HG02943 (cell line): ENCODE data around the gene FAAH.

Experiments
- ATAC-seq: cut with Tn5 transposase; IDR thresholded peaks from one replicate; pipeline ENCODE4 v1.9.1; 2021; ENCODE audit warnings: mild to moderate bottlenecking, low read depth, moderate library complexity; ENCODE audit not compliant: unreplicated experiment

FAAH gene

DNA sequence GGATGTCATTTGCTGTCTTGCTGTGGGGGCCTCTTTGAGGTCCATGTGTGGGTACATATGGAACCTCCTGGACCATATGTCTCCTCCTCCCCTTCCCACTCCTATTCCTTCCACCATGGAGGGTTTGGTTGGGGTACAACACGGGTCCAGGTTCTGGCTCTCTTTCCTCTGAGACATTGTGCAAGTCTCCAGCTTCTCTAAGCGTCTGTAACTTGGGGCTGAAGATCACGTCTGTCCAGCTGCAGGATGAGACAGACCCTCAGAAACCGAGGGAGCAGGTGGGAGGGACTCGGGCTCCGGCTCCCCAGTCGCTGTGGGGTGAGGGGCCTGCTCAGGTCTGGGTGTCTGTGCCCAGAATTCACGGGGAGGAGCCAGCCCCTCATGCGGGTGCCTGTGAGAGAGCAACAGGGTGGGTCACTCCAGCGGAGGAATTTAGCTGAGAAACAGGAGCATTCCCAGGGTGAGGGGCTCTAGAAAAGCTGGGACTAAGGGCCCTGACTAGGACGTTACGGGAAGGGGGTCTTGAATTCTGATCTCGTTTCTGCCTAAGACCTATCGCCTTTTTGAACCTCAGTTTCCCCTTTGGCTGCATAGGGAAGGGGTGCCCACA, 53.5 kb downstream of the FAAH start:
- ATAC-seq: no peak

DNA sequence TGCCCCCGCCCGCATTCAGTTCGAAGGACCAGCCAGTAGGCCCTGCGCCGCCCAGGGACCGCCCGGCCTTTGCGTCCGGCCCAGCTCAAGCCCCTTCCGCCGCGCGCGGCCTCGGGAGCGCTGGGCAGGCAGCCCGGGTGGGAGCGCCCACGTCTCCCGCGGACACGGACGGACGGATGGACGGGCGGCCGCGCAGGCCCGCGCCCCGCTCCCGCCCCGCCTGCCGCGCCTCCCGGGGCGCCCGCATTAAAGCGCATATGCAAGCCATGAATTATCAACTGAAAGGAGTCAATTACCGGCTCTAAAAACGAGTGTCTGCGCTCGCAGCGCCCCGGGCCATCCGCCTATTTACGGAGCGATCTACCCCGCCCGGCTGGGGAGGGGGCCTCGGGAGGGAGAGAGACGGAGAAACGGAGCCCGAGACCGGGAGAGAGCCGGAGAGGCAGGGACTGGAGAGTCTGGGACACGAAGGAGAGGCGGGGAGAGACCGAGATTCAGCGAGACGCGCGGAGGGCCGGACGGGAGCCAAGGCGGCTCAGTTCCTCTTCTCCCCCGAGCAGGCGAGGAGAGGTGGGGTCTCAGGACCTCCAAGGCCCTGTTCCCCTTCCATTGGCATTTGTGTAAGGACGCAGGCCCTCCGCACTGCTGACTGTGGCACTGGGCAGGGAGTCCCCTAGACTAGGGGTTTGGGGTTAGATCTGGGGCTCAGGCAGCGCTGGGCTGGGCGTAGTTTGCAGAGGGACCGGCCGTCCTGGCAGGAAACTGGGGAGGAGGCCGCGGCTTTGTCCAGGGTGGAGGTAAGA, 54.2 kb downstream of the FAAH start:
- no peak for ATAC-seq

DNA sequence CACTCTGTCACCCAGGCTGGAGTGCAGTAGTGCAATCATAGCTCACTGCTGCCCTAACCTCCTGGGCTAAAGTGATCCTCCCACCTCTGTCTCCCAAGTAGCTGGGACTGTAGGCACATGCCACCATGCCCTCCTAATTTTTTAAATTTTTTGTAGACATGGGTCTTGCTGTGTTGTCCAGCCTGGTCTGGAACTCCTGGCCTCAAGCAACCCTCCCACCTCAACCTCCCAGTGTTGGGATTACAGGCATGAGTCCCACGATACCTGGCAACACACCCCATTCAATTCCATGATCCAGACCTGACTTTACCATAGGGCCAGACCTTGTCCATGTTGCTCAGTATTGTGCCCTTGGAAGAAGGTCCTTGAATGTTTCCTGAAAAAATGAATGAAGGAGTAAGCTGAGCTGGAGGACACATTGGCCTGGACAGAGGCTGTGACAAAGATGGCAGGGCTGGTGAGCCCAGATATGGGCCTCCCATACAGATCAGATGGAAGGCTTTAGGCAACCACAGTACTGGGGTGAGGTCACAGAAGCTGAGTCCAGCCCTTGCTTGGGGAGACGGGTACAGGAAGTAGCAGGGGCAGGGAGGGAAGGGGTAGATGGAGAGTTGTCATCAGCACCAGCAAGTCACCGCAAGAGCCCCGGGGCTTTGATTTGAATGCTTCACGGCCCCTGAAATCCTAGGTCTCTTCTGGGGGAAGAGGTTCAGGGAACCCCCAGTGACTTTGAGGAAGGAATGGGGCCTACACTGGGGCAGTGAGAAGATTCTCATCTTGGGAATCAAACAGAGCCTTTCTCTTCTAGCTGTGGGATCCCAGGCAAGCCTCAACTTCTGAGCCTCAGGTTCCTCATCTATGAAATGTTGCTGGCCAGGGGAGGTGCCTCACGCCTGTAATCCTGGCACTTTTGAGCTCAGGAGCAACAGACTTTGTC, 55.4 kb downstream of the FAAH start:
- ATAC-seq: no peak

DNA sequence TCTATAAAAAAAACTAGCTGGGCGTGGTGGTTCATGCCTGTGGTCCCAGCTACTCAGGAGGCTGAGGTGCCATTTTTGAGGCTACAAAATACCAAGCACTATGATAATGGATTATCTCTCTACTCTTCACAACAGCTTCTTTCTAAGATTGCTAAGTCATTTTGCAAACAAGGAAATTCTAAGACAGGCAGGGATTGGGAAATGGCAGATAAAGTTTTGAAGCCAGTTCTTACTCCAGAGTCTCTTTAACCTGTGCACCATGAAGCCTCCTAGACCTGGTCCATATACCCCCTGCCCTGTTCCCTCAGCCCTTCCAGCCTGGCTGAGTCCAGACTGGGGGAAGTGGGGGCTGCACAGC, 56.0 kb downstream of the FAAH start:
- ATAC-seq: no peak

DNA sequence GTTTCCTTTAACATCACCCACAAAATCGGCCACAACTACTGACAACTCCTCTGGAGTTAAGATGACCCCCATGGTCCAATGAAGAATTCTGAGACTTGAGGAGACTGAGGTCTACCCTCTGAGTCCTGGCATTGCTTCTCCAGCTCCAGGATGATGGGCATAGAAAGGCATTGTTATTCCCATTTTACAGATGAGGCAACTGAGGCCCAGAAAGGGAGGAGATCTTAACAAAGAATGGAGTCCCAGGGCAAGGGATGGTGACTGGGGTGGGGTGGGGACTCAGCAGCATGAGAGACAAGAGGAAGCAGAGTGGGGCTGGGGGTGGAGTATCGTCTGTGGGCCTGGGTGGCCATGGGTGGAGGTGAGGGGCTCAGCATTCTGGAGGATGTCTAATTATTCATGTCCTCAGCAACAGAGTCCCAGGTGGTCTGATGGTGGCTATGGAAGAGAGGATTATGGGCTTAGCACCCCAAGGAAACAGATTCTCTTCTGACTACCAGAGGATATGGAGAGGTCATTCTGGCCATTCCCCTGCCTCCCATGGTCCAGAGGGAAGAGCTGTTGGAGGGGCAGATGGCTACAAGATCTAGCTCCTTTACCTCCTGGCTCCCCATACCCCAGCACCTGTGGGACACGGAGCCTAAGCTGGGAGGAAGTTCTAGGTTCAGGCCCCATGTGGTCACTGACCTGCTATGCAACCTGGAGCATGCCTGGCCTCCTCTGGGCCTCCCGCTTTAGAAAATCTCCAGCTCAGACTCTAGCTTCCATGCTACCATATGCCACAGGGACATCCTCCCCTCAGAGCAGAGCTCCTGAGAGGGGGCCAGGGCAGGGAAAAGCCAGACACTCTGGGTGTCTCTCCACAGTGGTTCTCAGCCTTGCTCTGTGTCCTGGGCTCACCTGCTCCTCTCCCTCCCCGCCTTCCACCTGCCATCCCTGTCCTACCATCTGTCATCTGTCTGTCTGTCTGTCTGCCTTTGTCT, 58.1 kb downstream of the FAAH start:
- ATAC-seq: no peak

- ATAC-seq: no peak
Observed at GRCh38 chr1:46452931-46453325, 58.8 kb downstream of the FAAH start.

DNA sequence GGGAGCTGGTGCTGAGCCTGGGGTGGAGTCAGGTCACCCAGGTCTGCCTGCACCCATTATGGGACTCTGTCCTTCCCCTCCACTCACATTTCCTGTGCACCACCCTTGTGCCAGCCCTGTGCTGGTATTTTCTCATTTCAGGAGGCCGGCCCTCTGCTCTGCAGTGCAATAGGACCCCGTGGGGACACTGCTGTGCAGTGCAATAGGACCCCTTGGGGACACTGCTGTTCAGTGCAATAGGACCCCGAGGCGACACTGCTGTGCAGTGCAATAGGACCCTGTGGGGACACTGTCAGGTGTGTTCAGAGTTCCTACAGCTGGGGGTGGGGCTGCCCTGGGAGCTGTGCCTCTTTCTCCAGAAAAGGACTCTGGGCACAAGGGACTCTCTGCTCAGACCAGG, 59.3 kb downstream of the FAAH start:
- no peak for ATAC-seq

GRCh38 chr1:46455951-46456350, 61.8 kb downstream of the FAAH start:
- ATAC-seq: no peak

- ATAC-seq: no peak
Observed at GRCh38 chr1:46456411-46456963, 62.4 kb downstream of the FAAH start.

DNA sequence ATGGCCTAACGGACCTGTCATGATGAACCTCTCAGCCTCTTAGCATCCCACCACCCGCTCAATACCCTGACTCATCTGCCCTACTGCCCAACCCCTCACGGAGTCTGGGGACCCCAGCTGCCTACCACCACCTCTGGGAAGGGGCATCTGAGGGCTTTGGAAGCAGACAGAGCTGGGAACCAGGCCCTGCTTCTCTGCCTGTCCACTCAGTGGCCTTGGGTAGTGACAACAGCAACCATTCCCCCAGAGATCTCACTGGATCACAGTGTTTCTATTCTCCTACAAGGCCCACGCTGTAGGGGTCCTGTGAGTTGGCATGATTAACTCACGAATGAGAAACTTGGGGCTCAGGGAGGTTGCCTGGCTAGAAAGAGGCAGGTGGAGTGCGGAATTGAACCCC, 63.1 kb downstream of the FAAH start:
- no peak for ATAC-seq

DNA sequence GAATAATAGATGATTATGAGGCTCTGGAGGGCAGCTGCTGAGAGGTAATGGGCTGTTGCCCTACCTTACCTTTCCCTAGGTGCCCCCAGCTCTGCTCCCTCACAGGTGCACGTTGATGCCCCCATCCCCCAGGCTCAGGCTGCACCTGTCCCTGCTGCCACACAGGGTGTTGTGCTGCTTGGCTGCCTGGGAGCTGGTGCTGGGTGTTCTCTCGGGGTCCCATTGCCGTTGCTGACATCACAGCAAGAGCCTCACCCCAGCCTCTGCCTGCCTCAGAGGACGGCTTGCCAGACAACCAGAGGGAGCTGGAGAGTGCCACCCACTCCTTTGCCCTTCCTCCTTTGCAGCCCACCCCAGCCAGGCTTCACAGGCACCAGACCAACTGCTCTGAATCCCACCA, 64.1 kb downstream of the FAAH start:
- no peak for ATAC-seq

DNA sequence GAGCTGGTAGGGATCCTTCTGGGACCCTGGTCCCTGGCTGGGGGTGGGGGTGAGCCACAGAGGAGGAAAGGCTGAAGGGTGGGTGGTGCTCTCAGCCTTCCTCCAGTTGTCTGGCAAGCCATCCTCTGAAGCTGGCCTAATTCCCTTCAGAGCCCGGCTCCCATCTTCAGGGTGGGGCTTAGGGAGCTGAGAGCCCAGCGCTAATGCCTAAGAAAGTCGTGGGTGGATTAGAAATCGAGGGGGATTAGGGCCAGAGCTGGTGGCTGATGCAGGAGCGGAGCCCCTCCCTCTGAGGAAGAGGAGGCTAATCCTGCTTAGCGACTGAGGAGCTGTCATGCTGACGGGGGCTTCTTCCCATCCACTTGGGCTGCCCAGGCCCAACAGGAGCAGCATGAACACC, 64.7 kb downstream of the FAAH start:
- ATAC-seq: no peak

GRCh38 chr1:46459315-46459714, 65.2 kb downstream of the FAAH start:
- no peak for ATAC-seq

DNA sequence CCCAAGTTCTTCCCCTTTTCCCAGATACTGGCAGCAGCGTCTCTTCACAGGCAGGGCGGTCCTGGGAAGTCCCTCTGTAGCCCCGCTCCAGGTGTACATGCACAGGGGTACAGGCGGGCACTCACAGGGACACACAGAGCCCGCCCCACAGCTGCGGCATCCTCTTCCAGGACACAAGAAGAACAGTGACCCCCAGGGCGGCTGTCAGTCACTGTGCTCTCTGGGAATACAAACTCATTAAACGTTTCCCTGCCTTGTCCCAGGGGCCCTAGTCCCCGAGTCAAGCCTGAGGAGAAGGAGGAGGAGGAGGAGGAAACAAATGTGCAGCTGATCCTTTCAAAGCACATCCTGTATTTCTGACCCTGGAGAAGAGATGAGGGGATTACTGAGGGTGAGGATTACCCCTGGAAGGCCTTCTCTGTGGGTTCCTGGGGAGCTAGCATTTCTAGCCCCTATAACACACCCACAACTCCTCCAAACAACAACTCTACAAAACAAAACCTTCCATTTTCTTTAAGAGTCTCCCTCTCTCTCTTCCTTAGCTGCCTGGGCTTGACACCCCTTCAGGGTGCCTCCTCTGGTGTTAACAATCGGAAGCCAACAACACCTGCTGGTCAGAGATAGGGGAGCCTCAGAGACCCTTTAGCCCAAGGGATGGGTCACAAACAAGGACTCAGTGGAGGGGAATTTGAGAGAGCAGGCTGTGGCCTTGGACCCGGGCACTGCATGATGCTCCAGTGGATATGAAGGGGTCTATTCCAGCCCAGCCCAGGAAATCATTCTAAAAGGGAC, 67.1 kb downstream of the FAAH start:
- no peak for ATAC-seq

- ATAC-seq: no peak
Observed at GRCh38 chr1:46461809-46462448, 67.8 kb downstream of the FAAH start.
